C4-2B (cell line): ENCODE results near the gene CACNA1H.
"Not testable (repeated sequence)": the region's sequence is repeated elsewhere in the genome, so short reads cannot be mapped to it uniquely, and the experiment has no call there.

Source experiments
- CTCF ChIP-seq: fragments of 450-650 bp; conservative IDR thresholded peaks from 2 replicates; pipeline ENCODE4 v1.5.1; 2017; ENCODE audit warnings: mild to moderate bottlenecking
- ZFX ChIP-seq: fragments of 450-650 bp; IDR thresholded peaks from 2 replicates; pipeline ENCODE4 v1.6.1; 2017

- TF ChIP-seq CTCF, ZFX: not testable (repeated sequence)
Observed at GRCh38 chr16:1185460-1186207, 32.7 kb downstream of the CACNA1H start.
